GM19372 (cell line): ENCODE data around the gene PLIN5.
"Not testable (repeated sequence)": the region's sequence is repeated elsewhere in the genome, so short reads cannot be mapped to it uniquely, and the experiment has no call there.

Experiments used
- ATAC-seq: cut with Tn5 transposase; IDR thresholded peaks from one replicate; pipeline ENCODE4 v1.9.1; 2021; ENCODE audit warnings: mild to moderate bottlenecking, low read depth, moderate library complexity; ENCODE audit not compliant: unreplicated experiment

The PLIN5 gene

DNA sequence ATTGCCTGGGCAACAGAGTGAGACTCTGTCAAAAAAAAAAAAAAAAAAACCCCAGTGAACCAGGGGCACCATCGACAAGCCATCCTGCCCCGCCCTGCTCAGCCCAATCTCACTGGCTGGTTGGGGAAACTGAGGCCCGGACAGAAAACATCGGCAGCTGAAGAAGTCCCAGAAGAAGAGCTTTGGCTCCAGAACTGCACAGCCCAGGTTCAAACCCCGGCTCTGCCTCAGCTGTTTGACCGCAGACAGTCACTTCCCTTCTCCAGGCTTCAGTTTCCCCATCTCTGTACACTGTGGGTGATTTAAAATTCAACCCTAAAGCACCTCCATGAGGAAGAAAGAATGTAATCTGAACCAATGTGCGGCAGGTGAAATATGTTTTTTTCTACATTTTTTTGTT is 33.9 kb upstream of the PLIN5 start:
- ATAC-seq, result no peak

DNA sequence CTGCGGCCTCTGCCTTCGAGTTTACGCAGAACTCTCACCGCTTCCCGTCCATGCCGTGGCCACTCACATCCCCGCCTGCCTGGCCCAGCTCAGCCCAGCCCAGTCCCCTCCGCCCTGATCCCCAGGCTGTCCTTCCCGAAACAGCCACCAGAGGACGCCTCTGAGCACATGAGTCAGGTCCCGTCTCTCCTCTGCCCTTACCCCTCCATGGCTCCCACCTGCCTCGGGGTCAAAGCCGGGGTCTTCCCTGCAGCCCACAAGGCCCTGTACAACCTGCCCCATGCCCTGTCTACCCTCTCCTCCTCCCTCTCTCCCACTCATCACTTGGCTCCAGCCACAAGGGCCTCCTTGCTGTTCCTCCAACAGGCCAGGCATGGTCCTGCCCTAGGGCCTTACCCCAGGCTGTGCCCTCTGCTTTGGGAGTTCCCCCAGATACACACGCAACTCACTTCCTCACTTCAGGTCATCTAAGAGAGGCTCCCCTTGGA is 32.6 kb upstream of the PLIN5 start:
- no peak for ATAC-seq

DNA sequence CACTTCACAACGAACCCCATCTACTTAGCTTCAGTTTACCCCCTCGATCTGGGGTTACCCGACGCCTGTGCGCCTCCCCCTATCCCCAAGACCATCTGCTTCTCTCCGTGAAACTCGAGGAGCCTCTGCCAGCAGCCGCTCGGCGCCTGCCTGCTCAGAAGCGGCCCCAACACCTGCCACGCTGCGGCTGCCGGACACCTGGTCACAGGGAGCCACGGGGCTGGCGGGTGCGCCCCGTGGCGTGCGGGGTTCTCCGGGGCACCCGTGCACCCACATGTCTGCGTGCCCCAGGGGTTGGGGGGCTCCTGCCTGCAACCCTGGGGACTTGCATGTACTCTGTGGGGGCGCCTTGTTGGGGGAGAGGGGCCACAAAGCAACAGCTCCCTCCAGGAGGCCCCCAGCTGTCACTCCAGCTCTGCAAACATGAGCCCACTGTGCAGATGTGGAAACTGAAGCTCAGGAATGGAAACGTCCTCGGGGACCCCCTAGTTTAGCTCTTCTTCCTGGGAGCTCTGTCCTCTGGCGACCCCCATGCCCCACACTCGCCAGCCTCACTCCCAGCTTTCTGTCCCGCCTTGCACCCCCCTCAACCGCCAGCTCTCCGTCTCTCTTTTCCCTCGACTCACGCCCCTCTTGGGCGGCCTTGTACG is 31.5 kb upstream of the PLIN5 start:
- no peak for ATAC-seq

DNA sequence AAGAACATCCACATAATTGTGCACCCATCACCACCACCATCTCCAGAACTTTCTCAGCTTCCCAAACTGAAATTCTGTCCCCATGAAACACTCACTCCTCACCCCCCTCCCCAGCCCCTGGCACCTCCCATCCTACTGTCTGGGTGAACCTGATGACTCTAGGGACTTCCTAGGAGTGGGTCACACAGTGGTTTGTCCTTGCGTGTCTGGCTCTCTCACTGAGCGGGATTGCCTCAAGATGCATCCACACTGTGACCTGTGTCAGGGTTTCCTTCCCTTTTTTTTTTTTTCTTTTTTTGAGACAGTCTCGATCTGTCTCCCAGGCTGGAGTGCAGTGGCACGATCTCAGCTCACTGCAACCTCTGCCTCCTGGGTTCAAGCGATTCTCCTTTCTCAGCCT is 28.5 kb upstream of the PLIN5 start:
- not testable (repeated sequence) for ATAC-seq

DNA sequence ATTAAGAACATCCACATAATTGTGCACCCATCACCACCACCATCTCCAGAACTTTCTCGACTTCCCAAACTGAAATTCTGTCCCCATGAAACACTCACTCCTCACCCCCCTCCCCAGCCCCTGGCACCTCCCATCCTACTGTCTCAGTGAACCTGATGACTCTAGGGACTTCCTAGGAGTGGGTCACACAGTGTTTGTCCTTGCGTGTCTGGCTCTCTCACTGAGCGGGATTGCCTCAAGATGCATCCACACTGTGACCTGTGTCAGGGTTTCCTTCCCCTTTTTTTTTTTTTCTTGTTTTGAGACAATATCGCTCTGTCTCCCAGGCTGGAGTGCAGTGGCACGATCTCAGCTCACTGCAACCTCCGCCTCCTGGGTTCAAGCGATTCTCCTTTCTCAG is 27.1 kb upstream of the PLIN5 start:
- not testable (repeated sequence) for ATAC-seq

DNA sequence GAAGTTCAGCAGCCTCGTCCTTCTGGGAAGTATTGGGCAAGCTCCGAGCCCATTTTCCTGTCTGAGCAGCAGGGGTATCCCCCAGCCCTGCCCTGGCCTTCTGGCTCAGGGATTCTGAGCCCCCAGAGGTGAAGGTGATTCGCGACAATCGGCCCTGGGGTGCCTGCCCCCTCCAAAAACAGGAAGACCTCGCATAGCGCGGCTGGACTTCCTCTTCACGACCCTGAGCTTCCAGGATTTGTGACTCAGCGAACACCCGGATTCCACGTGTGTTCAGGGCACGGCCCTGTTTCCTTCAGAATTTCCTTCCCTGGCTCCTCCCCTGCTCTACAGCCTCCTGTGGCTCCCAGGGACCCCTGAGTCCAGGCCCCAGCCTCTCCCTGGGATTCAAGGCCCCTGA is 24.5 kb upstream of the PLIN5 start, which contains the start of gene SEMA6B:
SEMA6B (minus strand) TSS at position 116 of the 400 bp plus-strand sequence. CDS start 1,227 bp downstream, outside the sequence.
- no peak for ATAC-seq

DNA sequence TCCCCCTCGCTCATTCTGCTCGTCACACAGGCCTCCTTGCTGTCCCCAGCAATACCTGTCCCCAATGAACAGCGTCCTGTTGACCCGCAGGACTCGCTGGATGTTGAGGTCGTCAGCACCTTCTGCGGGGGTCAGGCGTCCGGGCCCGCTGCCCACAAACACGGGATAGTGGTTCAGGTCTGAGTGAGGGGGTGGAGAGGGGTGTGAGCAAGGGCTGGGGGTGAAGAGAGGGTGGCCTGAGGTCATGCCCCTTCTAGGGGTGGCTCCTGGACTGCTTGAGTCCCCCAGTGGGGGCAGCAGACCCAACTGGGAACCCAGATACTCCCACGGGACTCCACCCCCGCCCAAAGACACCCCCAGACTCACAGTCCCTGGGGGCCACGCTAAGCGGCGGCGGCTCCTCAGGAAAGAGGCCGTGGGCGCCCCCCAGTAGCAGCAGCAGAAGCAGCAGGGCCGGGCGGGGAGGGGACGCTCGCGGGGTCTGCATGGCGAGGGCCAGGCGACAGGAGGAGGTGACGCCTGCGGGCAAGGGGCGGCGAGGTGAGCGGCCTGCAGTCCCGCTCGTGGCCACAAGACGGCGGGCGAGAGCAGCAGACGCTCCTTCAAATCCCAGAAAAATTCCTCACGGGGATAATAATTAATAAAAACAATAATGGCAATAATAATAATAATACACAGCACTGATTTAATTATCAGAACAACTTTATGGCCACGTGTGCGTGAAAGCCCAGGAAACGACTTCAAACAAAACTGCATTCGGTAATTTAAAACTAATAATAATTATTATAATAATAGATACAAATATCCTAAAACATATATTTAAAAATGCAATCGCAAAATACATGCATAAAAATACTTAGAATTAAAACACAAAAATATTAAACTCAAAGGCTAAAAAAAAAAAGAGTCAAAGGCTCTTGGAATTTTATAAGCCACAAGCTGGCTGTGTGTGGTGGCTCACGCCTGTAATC is 23.2 kb upstream of the PLIN5 start:
- ATAC-seq, result no peak

DNA sequence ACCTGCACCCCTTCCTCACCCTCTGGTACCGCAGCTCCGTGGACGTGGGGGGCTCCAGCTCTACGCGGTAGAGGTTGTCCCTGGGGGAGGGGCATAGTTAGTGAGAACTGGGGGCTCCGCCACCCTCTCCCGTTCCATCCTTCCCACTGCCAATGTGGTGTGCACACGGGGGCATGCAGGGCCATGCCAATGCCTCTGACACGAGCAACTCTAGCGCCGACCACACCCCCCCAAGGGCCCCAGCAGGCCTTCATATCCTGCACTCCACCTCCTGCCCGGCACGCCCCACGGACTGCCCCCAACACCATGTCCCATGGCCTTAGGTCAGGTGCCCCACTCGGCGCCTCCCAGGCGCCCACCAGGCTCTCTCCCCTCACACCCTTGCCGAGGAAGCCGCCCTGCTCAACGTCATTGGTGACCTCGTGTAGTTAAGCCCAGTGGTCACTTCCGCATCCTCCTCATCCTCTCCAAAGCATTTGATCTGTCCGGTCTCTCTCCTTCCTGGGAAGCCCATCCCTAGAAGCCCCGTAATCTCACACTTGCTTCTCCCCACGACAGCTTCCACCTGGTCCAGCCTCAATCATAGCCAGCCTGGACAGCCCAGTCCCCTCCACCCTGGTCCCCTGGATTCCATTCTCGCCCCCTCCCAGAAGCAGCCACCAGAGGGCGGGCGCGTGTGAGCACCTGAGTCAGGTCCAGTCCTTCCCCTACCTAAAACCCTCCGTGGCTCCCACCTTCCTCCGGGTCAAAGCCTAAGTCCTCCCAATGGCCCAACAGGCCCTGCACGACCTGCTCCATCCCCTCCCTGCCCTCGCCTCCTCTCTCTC is 22.3 kb upstream of the PLIN5 start:
- no peak for ATAC-seq

DNA sequence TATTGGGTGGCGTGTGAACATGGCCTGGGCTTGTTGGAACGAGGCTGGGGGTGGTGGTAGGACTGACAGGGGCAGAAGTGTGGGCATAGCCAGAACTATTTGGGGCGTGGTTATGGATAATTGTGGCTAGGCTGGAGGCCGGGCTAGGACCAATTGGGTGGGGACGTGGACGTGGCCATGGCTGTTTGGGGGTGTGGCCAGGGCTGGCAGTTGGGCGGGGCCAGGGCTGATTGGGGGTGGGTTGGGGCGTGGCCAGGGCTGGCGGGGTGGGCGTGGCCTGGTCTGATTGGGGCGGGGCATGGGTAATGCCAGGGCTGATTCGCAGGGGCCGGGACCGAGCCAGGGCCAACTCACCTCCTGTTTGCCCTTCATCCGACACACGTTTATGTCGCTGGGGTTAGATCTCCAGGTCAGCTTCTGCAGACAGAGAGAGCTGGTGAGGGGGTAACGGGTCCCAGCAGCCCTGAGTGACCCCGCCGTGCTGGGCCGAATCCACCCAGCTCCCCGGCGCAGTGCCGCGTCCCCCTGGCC is 21.6 kb upstream of the PLIN5 start:
- no peak for ATAC-seq

DNA sequence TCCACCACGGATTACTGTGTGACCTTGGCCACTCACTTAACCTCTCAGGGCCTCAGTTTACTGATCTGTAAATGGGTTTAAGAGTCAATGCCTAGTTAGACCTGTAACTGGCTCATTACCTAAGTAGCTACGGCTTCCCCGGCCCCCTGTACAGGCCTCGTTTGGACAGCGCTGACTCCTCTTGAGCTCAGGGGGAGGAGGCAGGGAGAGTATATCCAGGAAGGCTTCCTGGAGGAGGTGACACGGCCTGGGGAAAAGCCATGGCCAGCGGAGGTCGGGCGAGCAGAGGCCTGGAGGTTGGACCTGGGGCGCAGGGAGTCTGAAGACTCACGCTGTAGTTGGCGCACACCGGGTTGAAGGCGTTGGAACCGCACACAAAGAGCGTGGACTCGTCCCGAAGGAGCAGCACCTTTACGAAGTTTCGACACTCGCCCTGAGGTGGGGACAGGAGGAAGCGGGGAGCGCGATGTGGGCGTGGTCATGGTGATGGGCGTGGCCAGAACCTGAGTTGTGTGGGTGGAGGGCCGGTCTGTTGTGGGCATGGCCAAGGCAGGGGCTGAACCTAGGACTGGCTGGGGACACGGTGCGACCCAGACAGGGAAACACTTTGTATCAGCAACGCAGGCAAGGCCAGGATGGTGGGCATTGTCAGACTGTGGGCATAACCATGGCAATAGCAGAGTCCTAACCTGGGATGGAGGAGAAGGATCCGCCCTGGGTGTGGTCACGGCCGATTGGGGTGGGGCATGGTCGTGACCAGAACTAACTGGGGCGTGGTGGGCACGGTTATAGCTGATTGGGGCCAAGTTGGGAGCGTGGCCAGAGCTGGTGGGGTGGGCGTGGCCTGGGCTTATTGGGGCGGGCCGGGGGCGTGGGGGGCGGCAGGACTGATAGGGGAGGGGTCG is 20.9 kb upstream of the PLIN5 start:
- ATAC-seq, result no peak

DNA sequence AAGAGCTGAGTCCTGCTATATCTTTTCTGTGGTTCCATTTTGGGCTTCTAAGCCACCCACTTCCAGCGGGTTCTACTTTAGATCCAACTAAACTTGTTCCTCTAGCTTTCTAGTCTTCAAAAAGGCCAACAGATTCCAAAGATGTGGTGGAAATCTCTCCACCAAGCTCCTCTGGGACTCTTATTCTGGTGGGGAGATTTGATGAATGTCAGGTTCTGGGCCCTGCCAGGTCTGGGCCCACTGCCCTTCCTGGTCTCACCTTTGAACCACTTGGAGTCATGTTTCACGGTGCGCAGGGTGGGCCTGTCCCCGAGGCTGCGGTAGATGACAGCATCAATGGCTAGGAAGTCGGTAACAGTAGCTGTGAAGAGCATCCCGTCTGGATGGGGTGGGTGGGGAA is 19.7 kb upstream of the PLIN5 start:
- ATAC-seq, result no peak

DNA sequence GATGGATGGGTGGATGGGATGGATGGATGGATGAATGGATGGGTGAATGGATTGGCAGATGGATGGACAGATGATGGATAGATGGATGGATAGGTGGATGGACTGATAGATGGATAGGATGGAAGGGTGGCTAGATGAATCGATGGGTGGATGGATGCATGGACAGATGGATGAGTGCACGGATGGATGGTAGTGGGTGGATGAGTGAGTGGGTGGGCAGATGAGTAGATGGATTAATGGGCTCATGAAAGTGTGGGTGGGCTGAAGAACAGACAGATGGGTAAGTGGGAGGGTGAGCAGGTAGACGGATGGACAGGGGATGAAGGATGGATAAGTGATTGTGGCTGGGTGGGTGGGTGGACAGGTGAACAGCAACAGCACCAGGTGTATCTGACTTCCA is 18.8 kb upstream of the PLIN5 start:
- ATAC-seq, result no peak

DNA sequence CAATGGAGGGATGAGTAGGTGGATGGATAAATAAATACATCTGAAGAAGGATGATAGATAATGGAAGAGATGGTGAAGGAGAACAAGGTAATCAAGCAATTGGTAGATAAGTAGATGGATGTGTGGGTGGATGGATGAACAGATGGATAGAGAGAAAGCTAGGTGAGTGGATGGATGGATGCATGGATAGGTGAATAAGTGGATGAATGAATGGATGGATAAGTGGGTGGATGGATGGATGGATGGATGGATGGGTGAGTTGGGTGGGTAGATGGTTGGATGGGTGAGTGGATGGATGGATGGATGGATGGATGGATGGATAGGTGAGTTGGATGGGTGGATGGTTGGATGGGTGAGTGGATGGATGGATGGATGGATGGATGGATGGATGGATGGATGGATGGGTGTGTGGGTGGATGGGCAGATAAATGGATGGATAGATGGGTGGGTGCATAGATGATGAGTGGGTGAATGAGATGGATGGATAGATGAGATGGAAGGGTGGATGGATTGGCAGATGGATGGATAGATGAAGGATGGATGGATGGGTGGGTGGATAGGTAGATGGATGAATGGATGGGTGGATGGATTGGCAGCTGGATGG is 18.2 kb upstream of the PLIN5 start:
- no peak for ATAC-seq

DNA sequence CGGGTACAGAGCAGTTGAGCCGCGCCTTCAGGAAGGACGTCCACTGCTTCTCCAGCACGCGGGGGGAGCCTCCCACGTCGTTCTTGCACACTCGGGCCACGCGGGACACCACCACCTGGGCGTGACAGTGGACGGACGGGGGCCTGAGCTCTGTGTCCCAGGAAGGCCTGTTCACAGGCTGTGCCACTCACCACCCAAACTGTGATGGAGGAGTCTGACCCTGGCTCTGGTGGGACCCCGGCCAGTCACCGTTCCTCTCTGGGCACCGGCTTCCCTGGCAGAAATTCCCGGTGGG is 17.4 kb upstream of the PLIN5 start:
- no peak for ATAC-seq

DNA sequence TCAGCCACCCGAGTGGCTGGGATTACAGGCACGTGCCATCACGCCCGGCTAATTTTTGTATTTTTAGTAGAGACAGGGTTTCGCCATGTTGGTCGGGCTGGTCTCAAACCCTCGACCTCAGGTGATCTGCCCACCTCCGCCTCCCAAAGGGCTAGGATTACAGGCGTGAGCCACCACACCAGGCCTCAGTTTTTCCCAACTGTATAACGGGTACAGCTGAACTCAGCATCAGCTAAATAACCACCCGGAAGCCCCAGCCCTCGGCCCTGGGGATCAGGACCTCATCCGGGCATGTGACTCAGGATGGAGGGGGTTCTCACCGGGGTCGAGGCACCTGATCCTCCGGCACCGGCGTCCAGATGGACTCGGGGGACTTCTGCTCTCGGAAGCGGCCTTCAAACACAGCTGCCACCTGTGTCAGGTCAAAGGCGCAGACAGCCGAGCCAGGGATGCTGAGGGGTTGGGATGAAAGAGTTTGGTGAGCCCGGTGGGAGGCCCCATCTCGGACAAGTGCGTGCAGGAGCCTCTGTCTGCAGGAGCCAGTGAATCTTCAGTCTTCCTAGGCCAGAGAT is 15.5 kb upstream of the PLIN5 start:
- ATAC-seq, result no peak

DNA sequence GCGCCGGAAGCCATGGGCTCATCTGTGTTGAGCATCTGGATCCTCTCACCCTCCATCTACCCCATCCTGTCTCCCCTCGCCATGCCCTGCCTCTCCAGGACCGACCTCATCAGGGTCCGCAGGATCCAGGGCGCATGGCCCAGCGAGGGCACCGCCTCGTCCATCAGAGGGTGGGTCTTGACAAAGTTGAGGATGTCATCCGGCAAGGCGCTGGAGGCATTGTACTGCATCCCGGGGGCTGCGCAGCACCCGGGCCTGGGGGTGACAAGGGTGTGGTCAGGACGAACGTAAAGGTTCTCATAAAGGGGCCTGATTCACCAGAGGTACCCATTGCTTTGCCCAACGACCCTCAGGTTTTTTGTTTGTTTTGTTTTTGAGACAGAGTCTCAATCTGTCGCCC is 15.0 kb upstream of the PLIN5 start:
- ATAC-seq, result no peak

DNA sequence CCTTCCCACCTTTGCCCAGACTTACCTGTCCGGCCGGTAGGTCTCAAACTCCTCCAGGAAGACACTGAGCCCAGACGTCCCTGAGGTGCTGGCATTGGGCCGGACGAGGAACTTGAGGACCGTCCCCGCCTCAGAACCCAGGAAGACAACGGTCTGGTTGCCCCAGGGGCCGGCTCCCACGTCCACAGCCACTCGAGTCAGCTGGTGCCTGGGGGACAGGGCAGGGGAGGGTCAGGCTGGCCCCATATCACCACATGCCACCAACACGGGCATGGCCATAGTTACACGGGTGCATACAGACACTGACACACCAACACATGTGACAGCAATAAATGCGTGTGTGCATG is 13.2 kb upstream of the PLIN5 start:
- no peak for ATAC-seq

DNA sequence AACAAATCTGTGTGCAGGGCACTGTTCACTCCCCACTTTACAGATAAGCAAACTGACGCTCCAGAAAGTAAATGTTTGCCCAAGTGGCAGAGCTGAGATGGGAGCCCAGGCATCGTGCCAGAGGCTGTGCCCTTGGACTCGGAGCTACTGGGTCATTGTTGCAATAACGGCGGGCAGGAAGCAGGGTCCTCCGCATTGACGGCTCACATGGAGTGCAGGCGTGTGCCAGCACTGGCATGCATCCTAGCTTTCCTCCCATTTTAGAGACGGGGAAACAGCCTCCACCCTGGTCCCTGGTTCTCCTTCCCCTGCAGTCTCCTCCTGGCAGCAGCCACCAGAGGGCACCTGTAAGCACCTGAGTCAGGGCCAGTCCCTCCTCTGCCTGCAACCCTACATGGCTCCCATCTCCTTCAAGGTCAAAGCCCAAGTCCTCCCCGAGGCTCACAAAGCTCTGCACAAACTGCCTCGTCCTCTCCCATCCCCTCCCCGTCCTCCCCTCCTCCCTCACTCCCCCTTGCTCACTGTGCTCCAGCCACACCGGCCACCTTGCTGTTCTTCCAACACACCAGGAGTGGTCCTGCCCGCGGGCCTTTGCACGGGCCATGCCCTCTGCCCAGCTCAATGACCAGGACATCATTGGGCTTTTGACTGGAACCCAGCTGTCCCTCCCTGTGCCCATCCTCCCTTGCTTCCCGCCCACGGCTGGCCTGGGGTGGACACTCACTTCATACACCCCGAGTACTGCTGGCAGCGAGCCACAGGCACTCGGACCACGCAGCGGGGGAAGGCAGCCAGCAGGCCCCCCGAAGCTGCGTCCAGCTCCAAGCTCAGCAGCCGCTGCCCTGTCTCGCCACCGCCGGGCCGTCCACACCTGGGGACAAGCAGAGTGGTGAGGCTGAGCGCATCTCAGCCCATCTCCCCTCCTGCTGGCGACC is 12.5 kb upstream of the PLIN5 start:
- ATAC-seq, result no peak
